ENCODE data around the gene TARP.

Gene TARP

DNA sequence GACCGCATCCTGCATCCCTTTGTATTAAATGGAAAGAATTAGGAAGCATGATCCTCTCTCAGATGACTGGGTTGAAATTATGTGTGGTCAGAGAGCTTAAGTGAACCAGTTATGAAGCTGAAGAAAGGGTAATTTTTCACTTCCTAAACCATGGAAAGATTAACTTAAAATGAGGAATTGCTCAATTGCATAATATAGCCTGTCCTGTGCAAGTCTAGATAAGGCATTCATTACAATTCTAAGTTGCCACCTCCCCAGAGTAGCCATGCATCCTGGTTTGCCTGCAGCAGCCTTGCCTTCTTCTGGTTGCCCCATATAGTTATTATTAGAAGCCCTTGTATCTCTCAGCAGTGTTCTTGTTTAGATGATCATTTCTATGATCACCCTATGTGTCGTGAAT is 50.1 kb downstream of the TARP start:
- peak; percentile 80 for DNase-seq (ENCODE audit: low read depth)
- TF ChIP-seq, protein P1, sequence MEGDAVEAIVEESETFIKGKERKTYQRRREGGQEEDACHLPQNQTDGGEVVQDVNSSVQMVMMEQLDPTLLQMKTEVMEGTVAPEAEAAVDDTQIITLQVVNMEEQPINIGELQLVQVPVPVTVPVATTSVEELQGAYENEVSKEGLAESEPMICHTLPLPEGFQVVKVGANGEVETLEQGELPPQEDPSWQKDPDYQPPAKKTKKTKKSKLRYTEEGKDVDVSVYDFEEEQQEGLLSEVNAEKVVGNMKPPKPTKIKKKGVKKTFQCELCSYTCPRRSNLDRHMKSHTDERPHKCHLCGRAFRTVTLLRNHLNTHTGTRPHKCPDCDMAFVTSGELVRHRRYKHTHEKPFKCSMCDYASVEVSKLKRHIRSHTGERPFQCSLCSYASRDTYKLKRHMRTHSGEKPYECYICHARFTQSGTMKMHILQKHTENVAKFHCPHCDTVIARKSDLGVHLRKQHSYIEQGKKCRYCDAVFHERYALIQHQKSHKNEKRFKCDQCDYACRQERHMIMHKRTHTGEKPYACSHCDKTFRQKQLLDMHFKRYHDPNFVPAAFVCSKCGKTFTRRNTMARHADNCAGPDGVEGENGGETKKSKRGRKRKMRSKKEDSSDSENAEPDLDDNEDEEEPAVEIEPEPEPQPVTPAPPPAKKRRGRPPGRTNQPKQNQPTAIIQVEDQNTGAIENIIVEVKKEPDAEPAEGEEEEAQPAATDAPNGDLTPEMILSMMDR (IDR thresholded peaks at IDR 0.05; ENCODE audit: low read depth, low read length) = no peak
- no peak for TF ChIP-seq POLR2A (IDR thresholded peaks at IDR 0.05; ENCODE audit: extremely low read depth, insufficient read length)
- TF ChIP-seq, protein P2, sequence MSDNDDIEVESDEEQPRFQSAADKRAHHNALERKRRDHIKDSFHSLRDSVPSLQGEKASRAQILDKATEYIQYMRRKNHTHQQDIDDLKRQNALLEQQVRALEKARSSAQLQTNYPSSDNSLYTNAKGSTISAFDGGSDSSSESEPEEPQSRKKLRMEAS (IDR thresholded peaks at IDR 0.05; ENCODE audit: low read depth, low read length) = no peak
- no peak for TF ChIP-seq MYC (IDR thresholded peaks at IDR 0.05; ENCODE audit: low read depth, low read length)
- no peak overlapping the region for H3K4me3 ChIP-seq (ENCODE audit: low read depth, low read length)

DNA sequence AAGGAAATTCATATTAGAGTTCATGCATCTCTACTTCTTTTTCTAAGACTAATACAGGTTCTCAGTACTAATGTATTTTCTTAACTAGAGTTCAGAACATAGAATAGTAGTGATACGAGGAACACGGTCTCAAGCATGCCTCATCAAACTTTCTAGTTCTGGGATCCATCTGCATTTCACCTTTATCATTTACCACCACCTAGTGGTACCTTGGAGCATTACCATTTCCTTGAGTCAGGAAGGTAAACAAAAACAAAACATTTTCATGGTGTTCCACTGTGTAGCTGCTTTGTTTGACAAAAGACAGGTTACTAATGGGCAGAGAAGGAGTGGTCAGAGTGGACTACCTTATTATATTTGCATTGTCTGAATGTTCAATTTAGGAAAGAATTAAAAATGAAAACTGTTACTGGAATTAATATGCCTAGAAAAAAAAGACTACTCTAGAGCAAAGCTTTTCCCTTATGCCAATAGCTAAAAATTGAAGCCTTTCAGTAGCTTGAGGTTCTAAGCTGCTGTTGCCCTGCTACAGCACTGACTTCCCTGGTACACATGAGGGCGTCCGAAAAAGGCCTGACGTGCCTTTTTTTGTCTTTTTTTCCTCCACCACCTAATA is 50.8 kb downstream of the TARP start:
- no peak overlapping the region for H3K4me3 ChIP-seq (ENCODE audit: low read depth, low read length)
- TF ChIP-seq, protein P1 (IDR thresholded peaks at IDR 0.05; ENCODE audit: low read depth, low read length) = peak; percentile 77
- peak; percentile 49; the same call in 1 of the 2 replicates for TF ChIP-seq MYC (IDR thresholded peaks at IDR 0.05; ENCODE audit: low read depth, low read length)
- TF ChIP-seq, protein P2 (IDR thresholded peaks at IDR 0.05; ENCODE audit: low read depth, low read length) = no peak
- TF ChIP-seq POLR2A (IDR thresholded peaks at IDR 0.05; ENCODE audit: extremely low read depth, insufficient read length) = no peak
- DNase-seq (ENCODE audit: low read depth) = peak; percentile 79

DNA sequence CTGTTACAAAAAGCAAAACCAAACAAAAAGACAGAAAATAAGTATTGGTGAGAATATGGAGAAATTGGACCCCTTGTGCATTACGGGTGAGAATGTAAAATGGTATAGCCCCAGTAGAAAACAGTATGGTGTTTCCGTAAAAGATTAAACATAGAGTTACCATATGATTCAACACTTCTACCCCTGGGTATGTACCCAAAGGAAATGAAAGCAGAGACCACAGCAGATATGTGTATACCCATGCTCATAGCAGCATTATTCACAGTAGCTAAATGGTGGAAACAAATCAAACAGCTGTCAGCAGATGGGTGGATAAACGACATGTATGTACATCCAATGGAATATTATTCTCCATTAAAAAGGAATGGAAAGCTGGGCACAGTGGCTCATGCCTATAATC is 53.0 kb downstream of the TARP start:
- H3K4me3 ChIP-seq (ENCODE audit: low read depth, low read length) = no peak overlapping the region
- TF ChIP-seq, protein P1 (IDR thresholded peaks at IDR 0.05; ENCODE audit: low read depth, low read length) = no peak
- no peak for DNase-seq (ENCODE audit: low read depth)

DNA sequence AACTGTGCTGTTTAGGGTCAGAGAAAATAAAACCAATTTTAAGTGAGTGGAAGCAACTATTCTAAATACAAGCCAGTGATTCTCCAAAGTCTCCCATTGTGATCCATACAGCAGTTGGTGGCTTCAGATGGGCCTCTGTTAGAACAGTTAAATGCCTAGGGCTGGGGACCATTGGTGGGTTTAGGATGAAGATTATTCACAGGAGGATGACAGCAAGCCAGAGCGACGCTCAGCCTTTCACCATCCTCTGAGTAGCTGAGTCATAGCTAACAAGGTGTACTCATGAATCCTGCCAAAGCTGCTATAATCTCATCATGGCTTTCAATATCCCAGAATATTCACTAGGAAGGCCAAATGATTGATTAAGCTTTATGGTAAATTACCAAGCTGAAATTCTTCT is 55.8 kb downstream of the TARP start:
- H3K4me3 ChIP-seq (ENCODE audit: low read depth, low read length) = no peak overlapping the region
- no peak for TF ChIP-seq MYC (IDR thresholded peaks at IDR 0.05; ENCODE audit: low read depth, low read length)
- TF ChIP-seq POLR2A (IDR thresholded peaks at IDR 0.05; ENCODE audit: extremely low read depth, insufficient read length) = no peak
- TF ChIP-seq, protein P1 (IDR thresholded peaks at IDR 0.05; ENCODE audit: low read depth, low read length) = no peak
- TF ChIP-seq, protein P2 (IDR thresholded peaks at IDR 0.05; ENCODE audit: low read depth, low read length) = no peak
- DNase-seq (ENCODE audit: low read depth) = no peak

DNA sequence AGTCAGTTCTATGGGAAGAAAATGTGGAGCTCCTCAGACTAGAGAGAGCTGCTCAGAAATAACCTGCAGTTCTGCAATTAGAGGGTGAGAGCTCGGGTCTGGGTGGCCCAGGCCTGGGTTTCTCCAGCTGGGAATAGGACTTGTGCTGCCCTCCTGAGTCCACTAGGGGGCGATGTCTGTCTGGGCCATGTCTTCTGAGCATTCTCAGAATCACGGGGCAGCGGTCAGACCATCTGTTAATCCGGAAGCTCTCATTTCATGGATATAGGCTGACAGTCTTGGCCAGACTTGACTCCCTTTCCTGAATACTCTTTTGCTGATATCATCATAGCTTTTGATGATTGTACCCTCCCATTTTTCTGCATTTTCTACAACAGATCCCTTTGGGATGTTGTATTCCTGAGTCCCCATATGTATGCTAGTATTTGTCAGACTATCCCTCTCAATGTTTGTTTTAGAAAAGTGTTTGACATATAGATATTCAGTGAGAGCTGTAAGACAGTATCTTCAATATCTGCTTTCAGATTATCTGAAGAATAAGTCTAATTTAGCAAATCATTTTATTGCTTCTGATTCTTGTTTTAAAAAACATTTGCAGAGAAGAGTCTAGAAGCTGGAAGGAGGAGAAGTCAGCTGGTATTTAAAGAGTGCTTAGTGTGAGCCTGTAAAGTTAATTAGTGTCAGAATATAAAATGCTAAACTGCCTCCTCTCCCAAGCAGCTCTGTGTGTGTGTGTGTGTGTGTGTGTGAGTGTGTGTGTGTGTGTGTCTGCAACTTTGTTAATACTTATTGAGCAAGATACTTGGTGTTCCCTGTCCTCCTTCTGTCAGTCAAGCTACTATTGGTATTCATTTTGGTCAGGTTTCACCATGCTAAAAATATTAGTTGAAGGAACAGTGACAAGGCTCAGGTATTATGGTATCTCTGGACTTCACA is 57.4 kb downstream of the TARP start:
- H3K4me3 ChIP-seq (ENCODE audit: low read depth, low read length) = no peak overlapping the region
- TF ChIP-seq MYC (IDR thresholded peaks at IDR 0.05; ENCODE audit: low read depth, low read length) = peak; percentile 83
- TF ChIP-seq POLR2A (IDR thresholded peaks at IDR 0.05; ENCODE audit: extremely low read depth, insufficient read length) = no peak
- TF ChIP-seq, protein P1 (IDR thresholded peaks at IDR 0.05; ENCODE audit: low read depth, low read length) = peak; percentile 100
- TF ChIP-seq, protein P2 (IDR thresholded peaks at IDR 0.05; ENCODE audit: low read depth, low read length) = peak; percentile 80
- DNase-seq (ENCODE audit: low read depth) = peak; percentile 97
